Activated CD4-positive, alpha-beta memory T cell treated with anti-CD3 and anti-CD28 coated beads for 36 hours (primary cell): ENCODE data around the gene CDHR5. TPM values are rescaled to one million over a fixed set of nuclear protein-coding genes. Genes with fewer than 3 reads are reported as not detected.
"Not testable (repeated sequence)": the region's sequence is repeated elsewhere in the genome, so short reads cannot be mapped to it uniquely, and the experiment has no call there.

Source experiments
- CTCF ChIA-PET: fragments of 350-600 bp; sonication (Branson Sonifier 250); formaldehyde crosslinking; loops from one replicate; lab custom pipeline; 2021; ENCODE audit warnings: antibody characterized with exemption, inconsistent platforms; lab: Charles Lee
- POLR2A ChIA-PET: fragments of 350-600 bp; sonication (Branson Sonifier 250); formaldehyde crosslinking; loops from one replicate; lab custom pipeline; 2021; ENCODE audit warnings: antibody characterized with exemption; lab: Charles Lee
- DNase-seq: peaks from one replicate; pipeline ENCODE4 v3.0.0-alpha.2; 2020
- H3K27ac Mint-ChIP-seq: one replicate; pipeline ENCODE4 v1.8.0; 2021; ENCODE audit warnings: mixed read lengths
- H3K27me3 Mint-ChIP-seq: one replicate; pipeline ENCODE4 v1.8.0; 2021; ENCODE audit warnings: mixed read lengths
- H3K36me3 Mint-ChIP-seq: one replicate; pipeline ENCODE4 v1.8.0; 2021; ENCODE audit warnings: mixed read lengths
- H3K4me1 Mint-ChIP-seq: one replicate; pipeline ENCODE4 v1.8.0; 2021; ENCODE audit warnings: low read depth, mixed read lengths
- H3K4me3 Mint-ChIP-seq: one replicate; pipeline ENCODE4 v1.8.0; 2021; ENCODE audit warnings: mild to moderate bottlenecking, mixed read lengths
- H3K9me3 Mint-ChIP-seq: one replicate; pipeline ENCODE4 v1.8.0; 2021; ENCODE audit warnings: mixed read lengths
- intact Hi-C: fragments of 100-400 bp; cut with micrococcal nuclease; formaldehyde crosslinking; loops from one replicate; pipeline ENCODE4 v1.15.1; 2023
- total RNA-seq, 2 experiments: library from RNA; stranded (reverse); gene quantifications; one replicate each; pipeline ENCODE4 v1.2.3, GENCODE V29; 2021

Gene CDHR5
- total RNA-seq, 2 experiments from 2014 or later = not detected

GRCh38 chr11:575313-575995 lies 49.3 kb downstream of the CDHR5 start:
- ChIA-PET CTCF (interaction anchor here (0.9 to 1.6 kb wide), 7 partner anchors 16 to 147 kb away, joined by 3 to 6 read pairs (median 4); partner anchors contain the start of genes DEAF1 and TMEM80), POLR2A (interaction anchor here (0.7 to 1.4 kb wide), 12 partner anchors 9 to 234 kb away, joined by 3 to 6 read pairs (median 4); partner anchors contain the start of genes IRF7 and LRRC56)
- peak overlapping the region; percentile 83 for H3K4me3 Mint-ChIP-seq
- peaks cover 5% of the 10 kb centered on the region for H3K27me3 Mint-ChIP-seq
- no peak for DNase-seq
- H3K9me3 Mint-ChIP-seq = no peaks in the 10 kb centered on the region
- peaks cover 5% of the 10 kb centered on the region for H3K36me3 Mint-ChIP-seq
- peaks cover 43% of the 10 kb centered on the region for H3K4me1 Mint-ChIP-seq
- peak overlapping the region; percentile 65 for H3K27ac Mint-ChIP-seq
- intact Hi-C loops = loop anchor here (1.0 to 5.0 kb wide), 3 partner anchors 42 to 120 kb away; partner anchors contain the start of genes DEAF1, IRF7, RNH1 and TMEM80

- Mint-ChIP-seq H3K9me3 (no peaks in the 10 kb centered on the region), H3K4me1 (peaks cover 38% of the 10 kb centered on the region), H3K36me3 (peaks cover 4% of the 10 kb centered on the region), H3K27ac (peak overlapping the region; percentile 65), H3K4me3 (peak overlapping the region; percentile 83), H3K27me3 (peaks cover 5% of the 10 kb centered on the region)
- ChIA-PET POLR2A (interaction anchor here (1.2 kb wide), 1 partner anchor 152 kb away, joined by 5 read pairs; no protein-coding TSS in a partner anchor), CTCF (interaction anchor here (1.1 to 1.6 kb wide), 4 partner anchors 20 to 144 kb away, joined by 4 to 6 read pairs (median 5); partner anchors contain the start of genes DEAF1 and TMEM80)
- no peak for DNase-seq
- intact Hi-C loops = loop anchor here (1.0 to 5.0 kb wide), 3 partner anchors 43 to 121 kb away; partner anchors contain the start of genes DEAF1, IRF7, RNH1 and TMEM80
These were observed 50.0 kb downstream of the CDHR5 start for GRCh38 chr11:574632-575312.

GRCh38 chr11:574031-574570 lies 50.7 kb downstream of the CDHR5 start:
- Mint-ChIP-seq H3K4me3 (peak overlapping the region; percentile 83), H3K4me1 (peaks cover 32% of the 10 kb centered on the region)
- H3K27ac Mint-ChIP-seq, POLR2A ChIA-PET, CTCF ChIA-PET, H3K27me3 Mint-ChIP-seq, DNase-seq, H3K9me3 Mint-ChIP-seq, H3K36me3 Mint-ChIP-seq: not testable (repeated sequence)
- intact Hi-C loops = loop anchor here (2.0 kb wide), 1 partner anchor 67 kb away; the partner anchor contains the start of gene RNH1

DNA sequence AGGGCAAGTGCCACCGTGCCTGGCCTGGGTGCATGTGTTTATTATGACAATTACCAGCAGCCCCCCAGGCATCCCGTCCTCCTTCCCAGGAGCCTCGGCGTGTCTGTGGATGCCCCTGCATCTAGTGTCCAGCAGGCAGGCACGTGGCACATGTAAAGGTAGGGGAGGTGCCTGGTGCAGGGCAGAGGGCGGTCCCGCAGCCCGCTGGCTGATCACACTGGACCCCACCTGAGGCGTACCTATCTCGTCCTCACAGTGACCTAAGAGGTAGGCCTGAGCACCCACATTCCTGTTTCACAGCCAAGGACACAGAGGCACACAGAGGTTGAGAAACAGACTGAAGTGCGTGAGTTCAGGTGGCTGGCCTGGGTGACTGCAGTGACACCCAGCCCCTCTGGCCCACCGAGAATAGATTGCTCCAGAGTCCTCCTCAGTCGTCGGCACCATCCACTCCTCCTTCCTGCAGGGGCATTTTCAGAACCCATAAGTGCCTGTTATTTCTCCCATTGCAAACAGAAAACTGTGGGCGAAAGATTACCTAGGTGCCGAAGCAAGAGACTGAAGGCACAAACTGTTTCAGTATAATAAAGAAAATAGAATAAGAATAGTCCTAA lies 51.5 kb downstream of the CDHR5 start:
- H3K27ac Mint-ChIP-seq = no peak overlapping the region
- ChIA-PET CTCF (no interaction called here), POLR2A (no interaction called here)
- H3K4me1 Mint-ChIP-seq = peaks cover 25% of the 10 kb centered on the region
- H3K27me3 Mint-ChIP-seq = peaks cover 5% of the 10 kb centered on the region
- H3K9me3 Mint-ChIP-seq = no peaks in the 10 kb centered on the region
- peaks cover 4% of the 10 kb centered on the region for H3K36me3 Mint-ChIP-seq
- intact Hi-C loops = no loop called here
- H3K4me3 Mint-ChIP-seq = no peak overlapping the region
- no peak for DNase-seq

GRCh38 chr11:571802-572185 lies 53.0 kb downstream of the CDHR5 start:
- CTCF ChIA-PET = no interaction called here
- peaks cover 5% of the 10 kb centered on the region for H3K27me3 Mint-ChIP-seq
- peaks cover 18% of the 10 kb centered on the region for H3K4me1 Mint-ChIP-seq
- H3K4me3 Mint-ChIP-seq = no peak overlapping the region
- no peak overlapping the region for H3K27ac Mint-ChIP-seq
- intact Hi-C loops = no loop called here
- POLR2A ChIA-PET = no interaction called here
- H3K9me3 Mint-ChIP-seq = no peaks in the 10 kb centered on the region
- no peak for DNase-seq
- peaks cover 2% of the 10 kb centered on the region for H3K36me3 Mint-ChIP-seq

DNA sequence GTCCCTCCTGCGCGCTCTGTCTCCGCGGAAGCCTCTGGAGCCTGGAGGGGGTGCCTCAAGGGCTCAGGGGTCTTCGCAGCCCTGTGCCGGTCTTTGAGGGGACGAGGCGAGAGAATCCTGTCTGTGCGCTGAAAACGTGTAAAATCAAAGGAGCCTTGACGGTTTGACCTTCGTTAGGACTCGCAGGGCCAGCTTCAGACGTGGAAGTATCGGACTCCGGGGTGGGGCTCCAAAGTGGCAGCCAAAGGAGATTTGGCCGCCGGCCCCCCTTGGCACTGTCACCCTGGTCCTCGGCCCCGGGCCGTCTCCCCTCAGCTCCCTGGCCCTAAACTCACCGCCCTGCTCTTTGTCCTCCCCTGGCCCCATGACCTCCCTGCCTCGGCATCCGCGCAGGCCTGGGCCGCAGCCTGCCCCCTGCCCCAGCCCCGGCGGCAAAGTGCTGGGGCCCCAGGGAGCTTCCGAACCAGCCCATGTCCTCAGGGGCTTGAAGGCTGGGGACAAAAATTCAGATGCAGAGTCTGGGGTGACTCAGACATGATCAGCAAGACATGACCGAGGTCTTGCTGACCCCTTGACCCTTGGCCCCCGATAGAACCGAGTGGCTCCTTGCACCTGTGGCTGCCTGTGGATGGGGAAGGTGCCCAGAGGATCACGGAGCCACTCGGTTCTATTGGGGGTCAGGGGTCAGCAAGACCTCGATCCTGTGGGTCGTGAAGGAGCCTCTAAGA lies 55.4 kb downstream of the CDHR5 start:
- peaks cover 10% of the 10 kb centered on the region for H3K4me1 Mint-ChIP-seq
- peak overlapping the region; percentile 75 for H3K4me3 Mint-ChIP-seq
- DNase-seq = no peak
- no peaks in the 10 kb centered on the region for H3K27me3 Mint-ChIP-seq
- H3K36me3 Mint-ChIP-seq = peaks cover 2% of the 10 kb centered on the region
- POLR2A ChIA-PET = interaction anchor here (1.3 kb wide), 1 partner anchor 18 kb away, joined by 3 read pairs; no protein-coding TSS in a partner anchor
- intact Hi-C loops = loop anchor here (2.0 to 5.0 kb wide), 2 partner anchors 33 to 228 kb away; partner anchors contain the start of genes LRRC56 and SLC25A22
- no peaks in the 10 kb centered on the region for H3K9me3 Mint-ChIP-seq
- peak overlapping the region; percentile 58 for H3K27ac Mint-ChIP-seq
- CTCF ChIA-PET = interaction anchor here (2.1 kb wide), 1 partner anchor 15 kb away, joined by 6 read pairs; no protein-coding TSS in a partner anchor

GRCh38 chr11:568306-569157 lies 56.2 kb downstream of the CDHR5 start:
- Mint-ChIP-seq H3K4me3 (peak overlapping the region; percentile 75), H3K27me3 (no peaks in the 10 kb centered on the region), H3K9me3 (no peaks in the 10 kb centered on the region), H3K36me3 (peaks cover 4% of the 10 kb centered on the region), H3K4me1 (peaks cover 5% of the 10 kb centered on the region), H3K27ac (peak overlapping the region; percentile 58)
- DNase-seq = peak; percentile 95
- ChIA-PET POLR2A (interaction anchor here (1.3 kb wide), 1 partner anchor 19 kb away, joined by 3 read pairs; no protein-coding TSS in a partner anchor), CTCF (interaction anchor here (2.1 kb wide), 1 partner anchor 14 kb away, joined by 6 read pairs; no protein-coding TSS in a partner anchor)
- intact Hi-C loops = loop anchor here (1.0 to 5.0 kb wide), 3 partner anchors 8 to 229 kb away; partner anchors contain the start of genes LMNTD2, LRRC56, RASSF7 and SLC25A22

GRCh38 chr11:567629-568292 lies 57.0 kb downstream of the CDHR5 start:
- no peaks in the 10 kb centered on the region for H3K9me3 Mint-ChIP-seq
- peak overlapping the region; percentile 33 for H3K27ac Mint-ChIP-seq
- CTCF ChIA-PET = interaction anchor here (1.2 to 2.1 kb wide), 2 partner anchors 13 to 49 kb away, joined by 4 to 6 read pairs; no protein-coding TSS in a partner anchor
- POLR2A ChIA-PET = no interaction called here
- intact Hi-C loops = loop anchor here (1.0 to 5.0 kb wide), 3 partner anchors 7 to 230 kb away; partner anchors contain the start of genes LMNTD2, LRRC56, RASSF7 and SLC25A22
- H3K4me1 Mint-ChIP-seq = peaks cover 5% of the 10 kb centered on the region
- peak overlapping the region; percentile 82 for H3K4me3 Mint-ChIP-seq
- peaks cover 4% of the 10 kb centered on the region for H3K36me3 Mint-ChIP-seq
- no peak for DNase-seq
- H3K27me3 Mint-ChIP-seq = no peaks in the 10 kb centered on the region

GRCh38 chr11:567011-567628 lies 57.6 kb downstream of the CDHR5 start:
- Mint-ChIP-seq H3K27ac (no peak overlapping the region), H3K4me1 (peaks cover 5% of the 10 kb centered on the region), H3K27me3 (no peaks in the 10 kb centered on the region), H3K4me3 (peak overlapping the region; percentile 82), H3K36me3 (peaks cover 4% of the 10 kb centered on the region), H3K9me3 (no peaks in the 10 kb centered on the region)
- intact Hi-C loops = loop anchor here (5.0 kb wide), 1 partner anchor 230 kb away; the partner anchor contains the start of gene SLC25A22
- no peak for DNase-seq
- POLR2A ChIA-PET = interaction anchor here (1.0 to 2.4 kb wide), 2 partner anchors 9 to 10 kb away, joined by 4 to 6 read pairs; partner anchors contain the start of gene PHRF1
- CTCF ChIA-PET = interaction anchor here (1.2 to 2.1 kb wide), 3 partner anchors 13 to 159 kb away, joined by 4 to 6 read pairs (median 4); no protein-coding TSS in a partner anchor
